KMS-11 (cell line): ENCODE results near the gene YPEL2.

Source experiments
- H2AFZ ChIP-seq: fragments of 200-600 bp; sonication (generic); 2 replicates; pipeline ENCODE4 v1.6.1; 2016; ENCODE audit warnings: antibody characterized with exemption, mixed run types, low read depth
- H3K27ac ChIP-seq: fragments of 200-600 bp; sonication (generic); 2 replicates; pipeline ENCODE4 v1.6.1; 2016; ENCODE audit warnings: mild to moderate bottlenecking, mixed run types
- H3K27me3 ChIP-seq: fragments of 200-600 bp; sonication (generic); 2 replicates; pipeline ENCODE4 v1.6.1; 2017; ENCODE audit warnings: mild to moderate bottlenecking, low read depth, mixed run types, moderate library complexity; ENCODE audit not compliant: insufficient read depth
- H3K36me3 ChIP-seq: fragments of 200-600 bp; sonication (generic); 2 replicates; pipeline ENCODE4 v1.6.1; 2017; ENCODE audit warnings: mild to moderate bottlenecking, mixed run types; ENCODE audit not compliant: insufficient read depth
- H3K4me1 ChIP-seq: fragments of 200-600 bp; sonication (generic); 2 replicates; pipeline ENCODE4 v1.6.1; 2016; ENCODE audit warnings: mild to moderate bottlenecking, low read depth, mixed run types; ENCODE audit not compliant: poor library complexity, severe bottlenecking
- H3K4me2 ChIP-seq: fragments of 200-600 bp; sonication (generic); 2 replicates; pipeline ENCODE4 v1.7.0; 2016; ENCODE audit warnings: mild to moderate bottlenecking, mixed run types
- H3K4me3 ChIP-seq: fragments of 200-600 bp; sonication (generic); IDR thresholded peaks from 2 replicates; pipeline ENCODE4 v1.6.1; 2017; ENCODE audit warnings: low read depth, low read length, mixed read lengths; ENCODE audit not compliant: insufficient read depth
- H3K79me2 ChIP-seq: fragments of 200-600 bp; sonication (generic); 2 replicates; pipeline ENCODE4 v1.6.1; 2016; ENCODE audit warnings: low read depth, mixed run types; ENCODE audit not compliant: insufficient read depth
- H3K9ac ChIP-seq: fragments of 200-600 bp; sonication (generic); 2 replicates; pipeline ENCODE4 v1.6.1; 2016; ENCODE audit warnings: mild to moderate bottlenecking, mixed run types
- H4K20me1 ChIP-seq: fragments of 200-600 bp; sonication (generic); 2 replicates; pipeline ENCODE4 v1.6.1; 2016; ENCODE audit warnings: mild to moderate bottlenecking, mixed run types; ENCODE audit not compliant: insufficient read depth
- CTCF ChIP-seq: fragments of 200-600 bp; sonication (generic); conservative IDR thresholded peaks from 2 replicates; pipeline ENCODE4 v1.6.1; 2017; ENCODE audit warnings: low read depth, mild to moderate bottlenecking, antibody characterized with exemption, low read length, moderate library complexity, mixed read lengths

YPEL2 gene

GRCh38 chr17:59370593-59371299, 39.3 kb downstream of the YPEL2 start:
- Histone ChIP-seq H3K9ac (no peak overlapping the region), H3K4me3 (no peak overlapping the region), H2AFZ (no peak overlapping the region), H3K27ac (no peak overlapping the region), H3K4me2 (no peak overlapping the region), H3K36me3 (no peaks in the 10 kb centered on the region), H3K27me3 (no peaks in the 10 kb centered on the region), H3K4me1 (peaks cover 15% of the 10 kb centered on the region), H3K79me2 (no peaks in the 10 kb centered on the region), H4K20me1 (no peaks in the 10 kb centered on the region)
- TF ChIP-seq CTCF = no peak

GRCh38 chr17:59371416-59372100, 40.1 kb downstream of the YPEL2 start:
- no peak overlapping the region for H3K27ac ChIP-seq
- H3K36me3 ChIP-seq = no peaks in the 10 kb centered on the region
- peak overlapping the region; percentile 41 for H3K4me2 ChIP-seq
- no peaks in the 10 kb centered on the region for H4K20me1 ChIP-seq
- no peaks in the 10 kb centered on the region for H3K79me2 ChIP-seq
- no peak for TF ChIP-seq CTCF
- no peaks in the 10 kb centered on the region for H3K27me3 ChIP-seq
- H3K9ac ChIP-seq = no peak overlapping the region
- no peak overlapping the region for H3K4me3 ChIP-seq
- peaks cover 18% of the 10 kb centered on the region for H3K4me1 ChIP-seq
- peak overlapping the region; percentile 46 for H2AFZ ChIP-seq

GRCh38 chr17:59372138-59372751, 40.8 kb downstream of the YPEL2 start:
- peaks cover 18% of the 10 kb centered on the region for H3K4me1 ChIP-seq
- H3K4me3 ChIP-seq = no peak overlapping the region
- H3K27me3 ChIP-seq = no peaks in the 10 kb centered on the region
- H3K79me2 ChIP-seq = no peaks in the 10 kb centered on the region
- H2AFZ ChIP-seq = peak overlapping the region; percentile 46
- TF ChIP-seq CTCF = no peak
- no peaks in the 10 kb centered on the region for H4K20me1 ChIP-seq
- no peak overlapping the region for H3K9ac ChIP-seq
- no peak overlapping the region for H3K27ac ChIP-seq
- peak overlapping the region; percentile 41 for H3K4me2 ChIP-seq
- no peaks in the 10 kb centered on the region for H3K36me3 ChIP-seq

- no peak overlapping the region for H2AFZ ChIP-seq
- no peak overlapping the region for H3K9ac ChIP-seq
- H3K27ac ChIP-seq = no peak overlapping the region
- no peak overlapping the region for H3K4me2 ChIP-seq
- H3K79me2 ChIP-seq = no peaks in the 10 kb centered on the region
- H3K27me3 ChIP-seq = no peaks in the 10 kb centered on the region
- H4K20me1 ChIP-seq = no peaks in the 10 kb centered on the region
- H3K4me3 ChIP-seq = no peak overlapping the region
- TF ChIP-seq CTCF = no peak
- peaks cover 18% of the 10 kb centered on the region for H3K4me1 ChIP-seq
- no peaks in the 10 kb centered on the region for H3K36me3 ChIP-seq
Measured at GRCh38 chr17:59373882-59374495, 42.5 kb downstream of the YPEL2 start.
